ENCODE results near the gene MMP24.
A peak's percentile ranks its signal among the peaks of the same experiment; 100 is the strongest.

MMP24 gene

GRCh38 chr20:35283441-35284266 lies 57.2 kb downstream of the MMP24 start:
- CTCF ChIA-PET: interaction anchor here (1.1 to 1.8 kb wide), 9 partner anchors 12 to 188 kb away, joined by 3 to 7 read pairs (median 4); partner anchors contain the start of gene EDEM2
- no peak for TF ChIP-seq CTCF (IDR thresholded peaks at IDR 0.05; ENCODE audit: control extremely low read depth, extremely low read depth, low read depth, missing control alignments)
- POLR2A ChIA-PET: interaction anchor here (0.6 to 1.1 kb wide), 3 partner anchors 10 to 191 kb away, joined by 4 to 7 read pairs (median 6); partner anchors contain the start of gene TRPC4AP
- peak; percentile 37 for DNase-seq (ENCODE audit: extremely low spot score)

- ChIA-PET POLR2A (interaction anchor here (0.6 to 1.1 kb wide), 6 partner anchors 20 to 656 kb away, joined by 3 to 6 read pairs (median 4); partner anchors contain the start of gene TRPC4AP), CTCF (interaction anchor here (1.1 to 1.8 kb wide), 8 partner anchors 13 to 188 kb away, joined by 3 to 7 read pairs (median 4); partner anchors contain the start of gene EDEM2)
- TF ChIP-seq CTCF (IDR thresholded peaks at IDR 0.05; ENCODE audit: control extremely low read depth, extremely low read depth, low read depth, missing control alignments): no peak
- DNase-seq (ENCODE audit: extremely low spot score): peak; percentile 93
Observed at GRCh38 chr20:35284267-35284991, 57.9 kb downstream of the MMP24 start, which contains the start of gene EIF6. Gene EIF6, minus strand, starts transcription at chr20:35284772. Its CDS starts 285 bp downstream, at chr20:35284487.

GRCh38 chr20:35284992-35285805 lies 58.7 kb downstream of the MMP24 start:
- POLR2A ChIA-PET: interaction anchor here (0.5 to 0.6 kb wide), 6 partner anchors 19 to 657 kb away, joined by 3 to 8 read pairs (median 4); no protein-coding TSS in a partner anchor
- TF ChIP-seq CTCF (IDR thresholded peaks at IDR 0.05; ENCODE audit: control extremely low read depth, extremely low read depth, low read depth, missing control alignments): no peak
- CTCF ChIA-PET: interaction anchor here (1.2 to 1.8 kb wide), 6 partner anchors 14 to 189 kb away, joined by 4 to 7 read pairs (median 5); partner anchors contain the start of gene EDEM2
- no peak for DNase-seq (ENCODE audit: extremely low spot score)

- ChIA-PET POLR2A (interaction anchor here (0.5 kb wide), 1 partner anchor 361 kb away, joined by 8 read pairs; no protein-coding TSS in a partner anchor), CTCF (no interaction called here)
- no peak for TF ChIP-seq CTCF (IDR thresholded peaks at IDR 0.05; ENCODE audit: control extremely low read depth, extremely low read depth, low read depth, missing control alignments)
- DNase-seq (ENCODE audit: extremely low spot score): no peak
Observed at GRCh38 chr20:35285806-35286076, 59.3 kb downstream of the MMP24 start.

- CTCF ChIA-PET: interaction anchor here (1.3 to 1.6 kb wide), 3 partner anchors 12 to 21 kb away, joined by 3 to 5 read pairs (median 4); no protein-coding TSS in a partner anchor
- no peak for TF ChIP-seq CTCF (IDR thresholded peaks at IDR 0.05; ENCODE audit: control extremely low read depth, extremely low read depth, low read depth, missing control alignments)
- DNase-seq (ENCODE audit: extremely low spot score): no peak
- POLR2A ChIA-PET: interaction anchor here (0.5 to 0.7 kb wide), 2 partner anchors 360 to 393 kb away, joined by 4 to 8 read pairs; no protein-coding TSS in a partner anchor
Observed at GRCh38 chr20:35286077-35286898, 59.8 kb downstream of the MMP24 start.

Data from GM10248 (cell line).